H1 (cell line): ENCODE measurements around the gene JAM2. TPM values are rescaled to one million over a fixed set of nuclear protein-coding genes. Genes with fewer than 3 reads are reported as not detected.

ENCODE experiments used
- CTCF ChIA-PET: fragments of 300-600 bp; sonication (Branson Sonifier 250); formaldehyde crosslinking; loops from one replicate; lab custom pipeline; 2021; ENCODE audit not compliant: partially characterized antibody; lab: Charles Lee
- POLR2A ChIA-PET: fragments of 300-600 bp; sonication (Branson Sonifier 250); formaldehyde crosslinking; loops from one replicate; lab custom pipeline; 2021; ENCODE audit warnings: inconsistent platforms; ENCODE audit not compliant: partially characterized antibody; lab: Charles Lee
- DNase-seq, 2 experiments: peaks; one replicate each; pipeline versions ENCODE4 v3.0.0 to v3.0.0-alpha.2; 2010 to 2022; ENCODE audit warnings: low spot score in 2 of 2, low read depth in 1 of 2, mixed read lengths in 1 of 2
- FAIRE-seq: peaks from 2 replicates; lab custom pipeline; 2011; peaks lifted over from hg19 to GRCh38; lab: Jason Lieb, UNC
- H2AFZ ChIP-seq: 2 replicates; pipeline ENCODE4 v1.8.1; 2012; ENCODE audit warnings: low read length, inconsistent platforms
- H2AK5ac ChIP-seq: 2 replicates; pipeline ENCODE4 v1.6.1; 2013; ENCODE audit warnings: low read depth, low read length
- H2BK120ac ChIP-seq: replicated peaks from 2 replicates; pipeline ENCODE3; 2013; ENCODE audit warnings: low read depth, low read length, inconsistent platforms
- H2BK12ac ChIP-seq: 2 replicates; pipeline ENCODE4 v1.6.1; 2013; ENCODE audit warnings: low read depth, low read length
- H2BK15ac ChIP-seq: 2 replicates; pipeline ENCODE4 v1.6.1; 2013; ENCODE audit warnings: low read length
- H2BK20ac ChIP-seq: 2 replicates; pipeline ENCODE4 v1.6.1; 2013; ENCODE audit warnings: low read length
- H2BK5ac ChIP-seq: 2 replicates; pipeline ENCODE4 v1.6.1; 2013; ENCODE audit warnings: low read depth, low read length
- H3K14ac ChIP-seq: 2 replicates; pipeline ENCODE4 v1.6.1; 2013; ENCODE audit warnings: inconsistent platforms; ENCODE audit not compliant: insufficient read length
- H3K18ac ChIP-seq: 2 replicates; pipeline ENCODE4 v1.6.1; 2013; ENCODE audit warnings: low read length; ENCODE audit errors: extremely low read depth
- H3K23ac ChIP-seq: 2 replicates; pipeline ENCODE4 v1.6.1; 2013; ENCODE audit warnings: inconsistent platforms; ENCODE audit not compliant: insufficient read length
- H3K23me2 ChIP-seq: 2 replicates; pipeline ENCODE4 v1.6.1; 2013; ENCODE audit warnings: low read depth, low read length
- H3K27ac ChIP-seq: 2 replicates; pipeline ENCODE4 v1.6.1; 2011; ENCODE audit warnings: low read depth, low read length, inconsistent platforms
- H3K27me3 ChIP-seq, 4 experiments: replicated peaks in 1 of 4; 1 replicate in 1 of 4; 2 replicates in 3 of 4; pipeline versions ENCODE4 v1.6.1 to v1.8.1; 2011 to 2013; ENCODE audit warnings: low read length in 3 of 4, mild to moderate bottlenecking in 3 of 4, inconsistent platforms in 2 of 4, mixed read lengths in 2 of 4, moderate library complexity in 1 of 4; ENCODE audit not compliant: control insufficient read depth in 3 of 4, insufficient read depth in 3 of 4; ENCODE audit errors: extremely low read depth in 1 of 4
- H3K36me3 ChIP-seq, 4 experiments: 2 replicates each; pipeline versions ENCODE4 v1.6.1 to v1.8.1; 2011 to 2013; ENCODE audit warnings: mild to moderate bottlenecking in 4 of 4, low read length in 3 of 4, moderate library complexity in 2 of 4, control low read depth in 1 of 4, inconsistent platforms in 1 of 4; ENCODE audit not compliant: insufficient read depth in 4 of 4, control insufficient read depth in 2 of 4
- H3K4ac ChIP-seq: replicated peaks from 2 replicates; pipeline ENCODE3; 2013; ENCODE audit warnings: low read length, low read depth, mixed read lengths, inconsistent platforms; ENCODE audit not compliant: insufficient read length
- H3K4me1 ChIP-seq, 4 experiments: replicated peaks in 1 of 4; 1 replicate in 1 of 4; 2 replicates in 3 of 4; pipeline versions ENCODE4 v1.6.1 to v1.8.1; 2011 to 2013; ENCODE audit warnings: low read length in 3 of 4, inconsistent platforms in 2 of 4, mixed read lengths in 1 of 4; ENCODE audit not compliant: insufficient read depth in 4 of 4, control insufficient read depth in 3 of 4
- H3K4me2 ChIP-seq, 2 experiments: 2 replicates each; pipeline versions ENCODE4 v1.6.1 to v1.8.1; 2011 to 2013; ENCODE audit warnings: low read depth in 2 of 2, low read length in 2 of 2, control low read depth in 1 of 2, inconsistent platforms in 1 of 2, mild to moderate bottlenecking in 1 of 2; ENCODE audit not compliant: insufficient read depth in 1 of 2
- H3K4me3 ChIP-seq, 4 experiments: fragments of 200-600, 300-600 bp in 1 of 4; sonication (generic), shearing (Covaris generic), sonication (Bioruptor Twin) in 1 of 4; 2 replicates each; pipeline versions ENCODE4 v1.5.1 to v1.8.1; 2011 to 2016; ENCODE audit warnings: low read length in 4 of 4, low read depth in 3 of 4, control low read depth in 2 of 4, inconsistent platforms in 2 of 4, mild to moderate bottlenecking in 2 of 4, mixed read lengths in 1 of 4, moderate library complexity in 1 of 4; ENCODE audit not compliant: insufficient read depth in 2 of 4; ENCODE audit errors: extremely low read depth in 1 of 4
- H3K56ac ChIP-seq: replicated peaks from 2 replicates; pipeline ENCODE3; 2013; ENCODE audit warnings: low read depth, mild to moderate bottlenecking, mixed read lengths, low read length, inconsistent platforms; ENCODE audit not compliant: insufficient read length
- H3K79me1 ChIP-seq: 2 replicates; pipeline ENCODE4 v1.6.1; 2013; ENCODE audit warnings: low read depth, low read length, control low read depth
- H3K79me2 ChIP-seq, 2 experiments: 2 replicates each; pipeline versions ENCODE4 v1.6.1 to v1.8.1; 2012 to 2013; ENCODE audit warnings: low read length in 2 of 2, mild to moderate bottlenecking in 2 of 2, inconsistent platforms in 1 of 2; ENCODE audit not compliant: insufficient read depth in 2 of 2, control insufficient read depth in 1 of 2
- H3K9ac ChIP-seq, 4 experiments: replicated peaks in 1 of 4; 1 replicate in 1 of 4; 2 replicates in 3 of 4; pipeline versions ENCODE4 v1.6.1 to v1.8.1; 2011 to 2013; ENCODE audit warnings: low read depth in 3 of 4, low read length in 3 of 4, control low read depth in 2 of 4, mild to moderate bottlenecking in 2 of 4, moderate library complexity in 2 of 4, inconsistent platforms in 1 of 4; ENCODE audit errors: extremely low read depth in 1 of 4
- H3K9me3 ChIP-seq, 2 experiments: 2 replicates each; pipeline versions ENCODE4 v1.6.1 to v1.8.1; 2012 to 2013; ENCODE audit warnings: mild to moderate bottlenecking in 2 of 2, moderate library complexity in 2 of 2, control low read depth in 1 of 2, inconsistent platforms in 1 of 2, low read depth in 1 of 2, low read length in 1 of 2, mixed read lengths in 1 of 2; ENCODE audit not compliant: insufficient read depth in 2 of 2
- H4K20me1 ChIP-seq, 2 experiments: replicated peaks in 1 of 2; 2 replicates each; pipeline versions ENCODE3 to v1.8.1; 2011 to 2013; ENCODE audit warnings: inconsistent platforms in 2 of 2, low read length in 2 of 2, mild to moderate bottlenecking in 1 of 2; ENCODE audit not compliant: insufficient read depth in 2 of 2, control insufficient read depth in 1 of 2
- H4K5ac ChIP-seq: 2 replicates; pipeline ENCODE4 v1.6.1; 2013; ENCODE audit warnings: low read length, low read depth, mixed read lengths, inconsistent platforms; ENCODE audit not compliant: insufficient read length
- H4K8ac ChIP-seq: 2 replicates; pipeline ENCODE4 v1.8.0; 2013; ENCODE audit warnings: mild to moderate bottlenecking, moderate library complexity, low read length, inconsistent platforms; ENCODE audit not compliant: insufficient read depth; ENCODE audit errors: extremely low read depth
- H4K91ac ChIP-seq: replicated peaks from 2 replicates; pipeline ENCODE3; 2013; ENCODE audit warnings: low read length, mixed read lengths, inconsistent platforms; ENCODE audit not compliant: insufficient read length
- ATF3 ChIP-seq: IDR thresholded peaks from 2 replicates; pipeline ENCODE4 v1.6.1; 2011; ENCODE audit warnings: low read depth, mild to moderate bottlenecking, low read length; ENCODE audit not compliant: insufficient read depth
- E2F6 ChIP-seq: IDR thresholded peaks from 2 replicates; pipeline ENCODE4 v1.6.1; 2012; ENCODE audit warnings: inconsistent platforms
- KDM5A ChIP-seq: fragments of 200-600 bp; IDR thresholded peaks from 2 replicates; pipeline ENCODE4 v1.7.1; 2012; ENCODE audit warnings: mild to moderate bottlenecking, low read length, inconsistent platforms, mixed read lengths
- WGBS, 2 experiments: shearing (Covaris generic) in 1 of 2; methylation state at CpG; one replicate each; pipeline versions ENCODE4 v1.1.6 to v1.1.7; 2013 to 2015; ENCODE audit warnings: low lambda C conversion rate in 2 of 2, mixed read lengths in 2 of 2, inconsistent platforms in 1 of 2, low coverage in 1 of 2, missing lambda C conversion rate in 1 of 2; ENCODE audit not compliant: insufficient replicate concordance in 2 of 2, insufficient coverage in 1 of 2, insufficient read length in 1 of 2; ENCODE audit errors: extremely low coverage in 1 of 2, missing lambda C conversion rate in 1 of 2; 5-methylcytosine and 5-hydroxymethylcytosine counted together
- polyA plus RNA-seq, 7 experiments: library from polyadenylated mRNA; depleted of rRNA in 3 of 7; stranded (reverse) in 5 of 7; unstranded in 2 of 7; fragments of >200 nt in 5 of 7; fragments of 200-250 nt in 2 of 7; gene quantifications; 1 replicate in 5 of 7; 2 replicates in 1 of 7; 4 replicates in 1 of 7; pipeline versions ENCODE4 v1.2.1 to v1.2.3, GENCODE V29; 2011 to 2013; ENCODE audit warnings: missing spikeins in 2 of 7, mixed read lengths in 2 of 7
- total RNA-seq: library from RNA; stranded (reverse); fragmentation: NEBNext Ultra II Directional; extraction: Animal tissue kit (Norgen Biotek cat#: 25700); gene quantifications from 2 replicates; pipeline ENCODE4 v1.2.1, GENCODE V29; 2021

Gene JAM2
- total and polyA plus RNA-seq, 2 of the 8 experiments (the other 6 are each of a cell fraction or from before 2014, with no cell fraction given): 4.9 to 9.5 TPM

GRCh38 chr21:25701529-25701928 is 62.5 kb downstream of the JAM2 start:
- peaks cover 2% of the 10 kb centered on the region; the same call in 1 of the 2 replicates for H3K23me2 ChIP-seq
- no peak overlapping the region for H2BK12ac ChIP-seq
- H3K27ac ChIP-seq: no peak overlapping the region
- no peak overlapping the region for H3K4me2 ChIP-seq
- no peak overlapping the region for H2AFZ ChIP-seq
- H4K91ac ChIP-seq: no peak overlapping the region
- peaks cover 0 to 4% of the 10 kb centered on the region in 2 experiments; a peak in 1 of 4 replicates for H3K9me3 ChIP-seq
- no peak overlapping the region for H3K56ac ChIP-seq
- H3K79me2 ChIP-seq: no peaks in the 10 kb centered on the region
- ChIA-PET CTCF (interaction anchor here (0.6 to 1.1 kb wide), 2 partner anchors 89 to 94 kb away, joined by 3 to 4 read pairs; no protein-coding TSS in a partner anchor), POLR2A (interaction anchor here (0.6 kb wide), 1 partner anchor 10 kb away, joined by 3 read pairs; no protein-coding TSS in a partner anchor)
- no peaks in the 10 kb centered on the region for H3K4me1 ChIP-seq
- H4K5ac ChIP-seq: no peak overlapping the region
- no peaks in the 10 kb centered on the region for H4K20me1 ChIP-seq
- no peak overlapping the region for H2BK20ac ChIP-seq
- DNase-seq: no peak
- H3K36me3 ChIP-seq: no peaks in the 10 kb centered on the region; a peak in 2 of 8 replicates
- no peak overlapping the region for H2AK5ac ChIP-seq
- no peak overlapping the region for H2BK5ac ChIP-seq
- H3K27me3 ChIP-seq: no peaks in the 10 kb centered on the region
- 83% methylated on average over 4 of the region's 4 CpGs; no CpG with 5 or more reads in 1 of the 2 experiments for WGBS, 2 experiments
- H3K9ac ChIP-seq: no peak overlapping the region
- H3K14ac ChIP-seq: no peak overlapping the region
- H4K8ac ChIP-seq: no peak overlapping the region
- FAIRE-seq: no peak
- no peak overlapping the region for H3K23ac ChIP-seq
- no peaks in the 10 kb centered on the region for H3K79me1 ChIP-seq
- H2BK15ac ChIP-seq: no peak overlapping the region
- no peak overlapping the region for H3K4me3 ChIP-seq
- no peak overlapping the region for H2BK120ac ChIP-seq
- H3K4ac ChIP-seq: no peak overlapping the region
- H3K18ac ChIP-seq: no peak overlapping the region
- TF ChIP-seq KDM5A (no peak), ATF3 (no peak), E2F6 (no peak)
